Fibroblast of gingiva (primary cell): ENCODE data around the gene STPG2.

Experiments used
- DNase-seq: peaks from one replicate; pipeline ENCODE4 v3.0.0-alpha.2; 2011; ENCODE audit warnings: low read depth

Gene STPG2

DNA sequence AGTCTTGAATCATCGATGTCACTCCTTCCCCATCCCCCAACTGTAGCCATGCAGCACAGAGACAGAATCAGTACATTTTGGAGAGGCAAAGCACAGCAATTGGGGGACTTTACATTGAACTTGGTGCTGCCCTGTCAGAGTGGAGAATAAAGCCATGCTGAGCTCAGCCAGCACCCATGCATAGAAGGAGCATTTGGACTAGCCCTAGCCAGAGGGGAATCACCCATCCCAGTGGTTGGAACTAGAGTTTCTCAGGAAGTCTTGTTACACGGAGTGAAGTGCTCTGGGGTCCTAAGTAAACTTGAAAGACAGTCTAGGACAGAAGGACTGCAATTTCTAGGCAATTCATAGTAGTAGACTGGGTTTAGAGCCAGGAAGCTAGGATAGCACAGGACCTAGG is 49.6 kb downstream of the STPG2 start:
- DNase-seq, result no peak

DNA sequence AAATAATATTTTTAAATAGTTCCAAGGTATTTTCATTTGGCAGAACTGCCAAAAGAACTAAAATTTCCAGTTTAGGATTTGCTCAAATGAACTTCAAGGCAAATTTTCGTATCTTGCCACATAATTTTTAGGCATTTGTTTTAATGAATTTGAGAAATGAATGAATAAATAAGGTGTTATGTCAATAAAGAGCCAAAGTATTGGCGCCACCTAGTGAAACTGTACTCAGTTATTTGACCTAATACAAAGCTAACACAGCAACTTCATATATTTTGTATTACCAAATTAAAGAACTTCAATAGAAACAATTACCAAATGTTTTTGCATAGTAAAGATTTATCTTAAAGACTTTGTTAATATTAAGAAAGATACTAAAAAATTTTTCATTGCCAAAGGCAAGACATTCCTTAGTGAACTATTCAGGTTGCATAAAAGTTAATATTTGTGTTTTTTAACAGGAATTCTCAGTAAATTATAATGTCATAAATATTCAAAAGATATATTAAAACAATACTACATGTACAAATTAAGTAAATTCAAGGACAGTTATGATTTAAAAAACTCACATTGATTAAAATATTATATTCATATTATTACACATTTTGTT is 50.3 kb downstream of the STPG2 start:
- DNase-seq, result peak; percentile 1

DNA sequence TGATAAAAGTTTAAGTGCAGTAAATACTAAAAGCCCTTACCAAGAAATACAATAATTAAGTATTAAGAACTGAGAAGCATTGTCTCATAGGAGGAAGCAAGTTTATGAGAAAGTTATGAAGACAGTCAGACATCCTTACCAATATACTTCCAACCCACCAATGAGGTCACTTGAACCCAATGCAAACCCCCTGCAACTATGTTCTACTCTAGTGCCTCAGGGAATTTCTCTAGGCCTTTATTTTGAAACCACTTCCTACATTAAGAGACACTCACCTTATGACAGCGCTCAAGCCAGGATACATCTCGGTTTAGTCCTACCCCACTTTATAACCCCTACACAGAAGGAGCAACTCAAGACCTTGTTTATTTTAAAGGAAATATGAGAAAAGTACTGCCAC is 61.3 kb downstream of the STPG2 start:
- no peak for DNase-seq

DNA sequence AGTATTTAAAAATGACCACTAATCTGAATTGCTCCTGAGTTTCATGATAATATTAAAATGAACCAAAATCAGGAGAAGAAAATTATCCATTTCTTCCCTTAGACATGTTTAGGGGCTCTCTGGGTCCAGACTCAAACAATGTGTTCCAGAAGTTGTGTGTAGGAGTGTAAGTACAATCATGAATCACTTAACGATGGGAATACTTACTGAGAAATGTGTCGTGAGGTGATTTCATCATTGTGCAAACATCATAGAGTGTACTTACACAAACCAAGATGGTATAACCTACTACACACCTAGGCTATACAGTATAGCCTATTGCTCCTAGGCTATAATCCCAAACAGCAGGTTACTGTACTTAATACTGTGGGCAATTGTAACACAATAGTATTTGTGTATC is 74.8 kb downstream of the STPG2 start:
- DNase-seq, result no peak

DNA sequence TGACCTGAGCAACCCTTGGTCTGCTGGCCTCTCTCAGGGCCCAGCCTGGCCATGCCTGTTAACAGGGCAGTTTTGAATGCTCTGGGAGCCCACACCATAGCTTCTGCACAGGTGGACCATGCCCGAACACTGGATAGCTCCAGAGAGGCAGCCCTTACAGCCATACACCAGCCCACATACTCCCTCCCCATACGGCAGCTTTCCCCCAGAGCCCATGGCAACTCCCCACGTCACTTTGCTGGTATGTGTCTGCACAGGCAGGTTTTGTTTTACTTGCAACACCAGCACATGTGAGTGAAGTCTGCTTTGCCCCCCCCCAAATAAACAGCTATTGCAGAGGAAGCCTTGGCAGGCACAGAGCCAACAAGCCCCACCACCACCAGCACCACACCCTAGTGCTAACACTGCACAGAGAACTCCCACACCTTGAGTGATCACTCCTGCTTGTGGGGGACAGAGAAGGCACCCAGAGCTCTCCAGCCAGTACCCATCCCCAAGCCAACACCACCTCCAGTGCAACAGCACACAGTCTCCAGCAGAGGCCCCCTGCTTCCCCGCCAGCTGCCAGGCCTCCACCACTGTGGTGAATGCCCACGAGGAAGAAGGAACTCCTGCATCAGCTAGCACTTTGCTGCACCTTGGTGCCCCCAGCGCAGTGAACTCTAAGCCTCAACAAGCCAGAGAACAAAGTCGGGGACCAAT is 87.3 kb downstream of the STPG2 start:
- no peak for DNase-seq

DNA sequence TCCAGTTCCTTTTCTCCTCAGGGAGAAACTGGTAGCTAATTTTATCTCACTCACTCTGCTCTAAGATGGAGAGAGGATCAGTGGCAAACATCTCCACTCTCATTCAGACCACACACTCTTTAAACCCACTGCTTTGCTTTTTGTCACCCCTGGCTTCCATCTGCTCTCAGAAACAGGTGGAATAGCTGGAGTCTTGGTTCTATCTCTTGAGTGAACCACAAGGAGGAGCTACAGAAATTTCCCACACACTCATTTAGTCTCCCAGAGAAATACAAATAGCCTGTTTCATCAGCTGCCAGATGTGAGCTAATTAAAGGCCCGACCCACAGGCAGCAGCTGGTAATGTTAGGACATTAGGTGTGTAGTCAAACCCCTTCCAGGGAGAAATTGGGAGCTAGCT is 96.6 kb downstream of the STPG2 start:
- DNase-seq, result no peak

DNA sequence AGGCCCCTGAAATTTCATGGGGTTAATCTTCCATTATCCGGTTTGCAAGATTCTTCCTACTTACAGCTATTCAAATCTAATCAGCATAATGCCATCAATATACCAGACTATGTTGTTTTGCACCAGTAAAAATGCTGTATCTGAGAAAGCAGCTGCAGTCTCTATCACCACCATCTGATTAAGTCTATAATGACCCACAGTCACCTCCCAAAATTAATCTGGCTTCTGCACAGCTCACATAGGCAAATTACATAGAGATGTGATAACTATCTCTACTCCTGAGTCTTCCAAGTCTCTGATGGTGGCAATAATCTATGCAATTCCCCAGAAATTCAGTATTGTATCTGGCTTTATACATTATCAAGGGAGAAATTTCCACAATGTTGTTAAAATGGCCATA is 113.2 kb downstream of the STPG2 start:
- no peak for DNase-seq

DNA sequence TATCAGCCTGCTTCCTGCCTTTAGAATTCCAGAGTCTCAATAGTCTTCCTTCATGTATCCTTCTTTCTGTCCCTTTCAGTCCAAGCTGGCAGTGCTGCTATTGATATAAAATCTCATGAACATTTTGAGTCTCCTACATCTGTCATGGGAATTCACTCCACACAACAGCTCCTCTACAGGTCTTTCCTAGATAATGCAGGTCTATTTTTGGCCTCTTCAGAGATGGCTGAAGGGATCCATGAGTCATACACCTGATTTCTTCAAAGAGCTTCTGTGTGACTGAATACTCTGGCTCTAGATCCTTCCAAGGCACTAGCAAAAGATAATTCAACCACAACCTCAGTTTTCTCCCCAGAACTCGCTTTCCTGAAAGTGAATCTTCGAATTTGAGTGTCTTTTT is 115.4 kb downstream of the STPG2 start:
- no peak for DNase-seq

DNA sequence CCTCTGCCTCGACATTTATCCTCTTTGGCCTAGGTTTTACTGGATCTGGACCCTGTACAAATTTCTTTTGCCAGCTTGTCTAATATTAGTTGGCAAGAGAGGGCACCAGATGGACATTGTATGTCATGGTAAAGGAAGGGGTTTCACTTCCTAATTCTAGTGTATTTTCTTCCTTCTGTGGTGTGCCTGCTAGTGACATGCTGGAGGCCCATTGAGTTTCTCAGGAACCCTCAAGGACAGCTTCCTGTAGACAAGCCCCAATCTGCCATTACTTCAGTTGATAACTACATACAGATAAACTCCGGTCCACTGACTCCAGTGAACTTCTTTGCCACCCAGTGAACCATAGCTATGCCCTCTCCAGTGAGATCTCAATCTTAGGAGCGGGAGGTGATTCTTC is 116.9 kb downstream of the STPG2 start:
- no peak for DNase-seq

DNA sequence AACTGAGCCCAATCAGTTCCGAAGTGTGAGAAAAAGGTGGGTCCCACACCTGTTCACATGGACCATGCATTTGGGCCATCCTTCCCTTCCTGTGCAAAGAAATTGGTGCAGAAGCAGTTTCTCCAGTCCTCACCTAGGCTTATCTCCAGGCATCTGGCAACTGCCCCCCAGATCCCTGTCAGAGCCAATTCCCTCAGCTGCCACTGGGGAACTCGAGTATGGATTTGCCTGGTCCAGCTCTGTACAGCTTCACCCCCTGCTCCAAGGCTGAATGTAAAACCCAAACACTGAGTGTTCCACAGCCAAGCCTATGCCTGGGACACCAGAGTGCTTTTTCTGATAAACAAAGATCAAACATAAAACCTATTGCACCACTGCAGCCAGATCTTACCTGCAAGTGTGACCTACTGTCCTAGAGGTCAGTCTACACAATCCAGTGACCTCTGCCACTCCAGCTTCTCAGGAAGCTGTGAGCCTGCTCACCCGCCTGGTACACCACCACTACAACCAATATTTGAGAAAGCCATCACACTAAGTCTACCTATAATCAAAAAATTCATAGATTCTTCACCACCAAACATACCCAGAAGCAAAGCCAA is 136.4 kb downstream of the STPG2 start:
- no peak for DNase-seq

DNA sequence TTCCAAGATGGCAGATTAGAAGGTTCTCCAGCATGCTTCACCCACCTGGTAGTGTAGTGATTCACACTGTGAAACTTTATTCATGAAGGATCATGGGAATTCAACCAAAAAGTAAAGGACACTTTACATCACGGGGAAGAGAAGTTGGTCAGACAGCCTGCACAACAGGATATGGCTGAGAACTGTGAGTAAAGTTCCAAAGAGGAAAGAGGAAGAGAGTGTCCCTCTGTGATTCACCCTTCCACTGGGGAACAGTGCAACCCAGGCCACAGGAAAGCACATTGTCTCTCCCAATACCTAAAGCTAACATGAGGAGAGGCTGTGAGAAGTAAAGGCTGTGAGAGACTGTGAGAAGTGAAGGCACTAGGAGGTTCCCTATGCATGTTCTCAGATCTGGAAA is 137.2 kb downstream of the STPG2 start:
- no peak for DNase-seq

DNA sequence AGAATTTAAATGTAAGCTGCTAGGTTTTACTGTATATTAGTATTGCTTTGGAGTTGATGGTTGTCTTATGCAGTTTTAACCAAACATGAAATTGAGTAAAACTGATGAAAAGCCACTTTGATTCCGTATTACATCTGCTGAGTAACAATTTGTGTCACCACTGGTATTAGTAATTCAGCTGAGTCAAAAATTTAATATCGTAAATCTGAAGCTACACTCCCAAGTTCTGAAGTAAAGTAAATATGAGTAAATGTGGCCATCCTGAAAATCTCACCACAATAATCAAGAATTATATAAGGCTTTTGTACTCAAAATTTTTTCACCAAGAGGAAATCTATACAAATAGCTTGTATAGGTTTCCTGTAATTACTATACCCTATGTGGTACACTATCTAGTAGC is 142.3 kb downstream of the STPG2 start:
- DNase-seq, result no peak

DNA sequence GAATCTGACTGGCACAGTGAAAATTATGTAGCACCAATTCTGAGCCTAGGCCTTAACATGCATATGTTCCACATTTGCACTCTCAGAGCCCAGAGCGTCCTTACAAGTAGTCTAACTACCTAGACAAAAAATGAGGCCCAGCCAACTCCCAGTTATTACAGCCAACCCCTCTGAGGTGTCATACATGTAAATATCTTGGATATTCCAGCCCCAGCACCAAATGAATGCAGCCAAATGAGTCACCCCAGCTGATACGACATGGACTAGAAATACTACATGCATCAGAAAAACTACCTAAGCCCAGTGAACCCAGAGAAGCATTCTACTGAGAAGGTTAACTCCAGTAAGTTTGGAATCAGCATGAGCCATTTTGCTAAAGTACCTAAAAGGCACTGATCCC is 145.1 kb downstream of the STPG2 start:
- no peak for DNase-seq

DNA sequence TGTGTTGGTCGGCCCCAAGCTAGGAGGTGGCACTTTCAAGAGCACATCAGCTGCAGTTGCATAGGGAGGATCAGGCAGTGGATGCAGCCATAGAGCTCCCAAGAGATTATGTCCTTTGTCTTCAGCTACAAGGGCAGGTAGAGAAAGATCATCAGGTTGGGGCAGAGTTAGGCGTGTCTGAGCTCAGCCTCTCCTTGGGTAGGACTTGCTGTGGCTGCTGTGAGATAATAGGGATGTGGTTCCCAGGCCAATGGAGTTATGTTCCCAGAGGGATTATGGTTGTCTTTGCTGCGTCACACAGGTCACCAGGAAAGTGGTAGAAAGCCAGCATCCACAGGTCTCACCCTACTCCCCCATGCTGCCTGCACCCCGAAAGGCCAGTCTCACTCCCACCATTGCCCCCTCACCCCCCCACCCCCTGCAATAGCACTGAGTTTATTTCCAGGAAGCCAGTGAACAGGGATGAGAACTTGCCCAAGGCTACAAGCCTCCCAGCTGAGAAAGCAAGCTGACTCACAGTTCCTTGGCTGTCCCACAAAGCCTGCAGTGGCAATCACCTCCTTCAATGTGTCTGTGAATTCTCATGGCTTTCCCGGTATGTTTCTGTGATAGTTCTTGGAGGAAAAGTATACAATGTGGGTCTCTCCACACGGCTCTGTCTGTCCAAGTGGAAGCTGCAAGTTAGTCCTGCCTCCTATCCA is 148.4 kb downstream of the STPG2 start:
- DNase-seq, result no peak

DNA sequence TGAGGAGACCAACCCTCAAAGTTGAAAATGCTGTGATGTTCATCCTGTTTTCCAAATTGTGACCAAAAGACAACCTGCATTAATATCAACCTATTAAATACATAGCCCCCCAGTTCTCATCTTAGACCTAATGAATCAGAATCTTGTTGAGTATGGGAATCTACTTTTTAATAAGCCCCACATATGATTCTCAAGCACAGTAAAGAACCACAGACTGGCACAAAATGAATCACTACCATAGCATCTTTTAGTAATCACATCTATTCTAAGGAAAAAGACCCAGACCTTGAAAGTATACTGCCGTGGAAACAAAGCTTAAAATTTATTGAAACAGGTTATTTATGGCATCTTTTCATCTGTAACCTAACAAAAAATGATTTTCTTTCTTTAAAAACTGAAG is 152.9 kb downstream of the STPG2 start:
- no peak for DNase-seq

DNA sequence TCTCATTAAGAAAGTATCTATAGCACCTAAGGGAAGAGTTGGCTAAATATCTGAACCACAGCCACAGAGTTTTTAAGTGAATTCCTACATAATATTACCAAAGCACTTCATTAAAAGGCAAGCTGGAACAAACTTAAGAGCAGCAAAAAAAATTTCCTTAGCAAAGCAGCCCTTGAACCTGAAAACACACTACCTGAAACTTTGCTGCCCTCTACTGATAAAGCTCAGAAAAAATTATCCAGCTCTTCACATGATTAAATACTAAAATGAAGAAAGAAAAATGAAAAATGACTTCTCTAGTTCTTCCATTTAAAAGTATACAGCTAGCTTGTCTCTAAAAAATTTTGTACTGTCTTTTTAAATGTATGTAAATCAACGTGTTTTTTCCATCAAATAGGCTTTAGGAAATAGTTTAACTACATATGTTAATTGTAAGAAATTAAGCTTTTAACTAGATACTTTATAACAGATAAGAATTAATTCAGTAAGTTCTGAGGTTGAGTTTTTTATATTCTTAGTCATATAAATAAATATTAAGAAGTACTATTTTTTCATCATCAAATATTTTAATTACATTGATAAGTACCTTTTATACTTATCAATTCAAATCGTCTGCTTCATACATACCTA is 156.1 kb downstream of the STPG2 start:
- DNase-seq, result no peak

DNA sequence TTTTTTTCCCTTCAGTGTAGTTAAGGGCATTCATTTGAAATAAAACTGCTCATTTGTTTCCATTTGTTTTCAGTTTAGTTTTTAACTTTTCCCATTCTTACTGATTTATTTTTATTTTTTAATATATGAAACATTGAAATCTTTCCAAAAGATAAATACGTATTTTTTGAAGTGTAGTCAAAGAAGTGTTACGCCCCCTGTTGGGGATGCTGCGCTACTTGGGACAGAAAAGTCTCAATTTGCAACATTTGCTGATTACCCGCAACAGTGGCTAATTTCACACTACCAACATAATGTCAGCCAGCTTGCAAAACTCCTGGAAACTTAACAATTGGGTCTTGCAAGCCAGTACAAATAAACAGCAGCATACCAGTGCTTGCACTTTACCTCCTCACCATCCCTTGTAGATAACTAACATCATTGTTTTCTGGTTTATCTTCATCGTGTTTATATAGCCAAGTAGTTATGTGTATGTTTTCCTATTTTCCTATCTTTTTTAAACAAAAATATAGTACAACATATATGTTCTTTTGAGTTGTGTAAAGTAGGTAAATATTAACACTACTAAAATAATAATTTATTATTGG is 158.6 kb downstream of the STPG2 start:
- DNase-seq, result no peak

DNA sequence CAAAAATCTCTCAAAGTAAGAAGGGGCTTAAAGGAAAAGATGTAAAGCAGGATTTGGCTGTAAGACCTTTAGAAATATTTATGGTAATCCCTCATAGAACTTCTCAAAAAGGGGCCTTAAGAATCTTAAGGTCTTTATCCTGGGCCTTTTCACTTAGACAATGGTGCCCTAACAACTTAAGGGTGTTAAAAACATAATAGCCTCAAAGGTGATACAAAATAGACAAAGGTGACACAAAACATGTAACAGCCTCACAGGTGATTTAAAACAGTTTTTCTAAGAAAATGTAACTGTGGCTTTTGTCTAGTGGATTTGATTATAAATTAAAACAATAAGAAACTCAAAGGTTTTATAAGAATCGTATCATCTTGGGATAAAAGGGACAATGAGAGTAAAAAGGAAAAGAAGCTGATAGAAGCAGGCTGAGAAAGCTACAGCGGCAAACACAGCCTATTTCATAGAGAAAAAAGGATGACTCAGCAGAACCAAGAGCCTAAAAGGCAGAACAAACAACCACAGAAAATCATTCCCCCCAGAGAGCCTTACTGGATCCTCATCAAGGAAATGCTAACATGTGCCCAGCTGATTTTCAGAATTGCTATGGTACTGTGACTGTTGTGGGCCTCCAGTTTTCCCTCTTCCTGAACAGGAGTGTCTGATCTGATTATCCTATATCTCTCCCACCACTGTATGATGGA is 164.3 kb downstream of the STPG2 start:
- DNase-seq, result no peak

DNA sequence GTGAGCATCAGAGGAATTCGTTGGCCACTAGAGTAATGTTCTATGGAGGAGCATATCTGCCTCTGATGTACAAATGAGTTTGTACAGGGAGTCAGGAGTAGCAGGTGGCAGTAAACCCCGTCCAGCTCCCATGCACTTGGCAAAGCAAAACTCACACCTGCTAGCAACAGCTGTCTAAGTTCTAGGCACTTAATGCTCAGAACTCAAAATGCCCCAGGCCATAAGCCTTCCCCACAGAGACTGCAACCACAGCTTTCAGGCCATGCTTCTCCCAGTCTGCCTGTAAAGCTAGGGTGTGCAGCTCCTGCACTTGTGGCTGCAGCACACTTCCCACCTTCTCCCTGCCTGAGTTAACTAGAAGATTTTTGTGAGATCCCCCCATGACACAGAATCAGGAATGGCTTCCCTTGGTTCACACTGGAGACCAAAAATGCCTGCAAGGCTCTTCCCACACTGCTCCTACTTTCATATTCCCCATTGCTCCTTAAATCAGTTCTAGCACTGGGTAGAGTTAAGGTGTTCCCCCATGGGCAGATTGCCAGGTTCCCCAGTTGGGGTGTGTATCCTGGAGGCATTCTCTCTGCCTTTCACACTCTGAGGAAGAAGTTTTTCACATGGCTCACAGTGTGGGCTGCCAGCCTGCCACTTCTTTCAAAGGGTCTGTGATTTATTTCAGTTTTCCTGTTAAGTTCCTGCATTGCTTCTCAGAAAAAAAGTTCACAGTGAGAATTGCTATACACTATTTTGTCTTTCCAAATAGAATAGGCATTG is 189.9 kb downstream of the STPG2 start:
- DNase-seq, result no peak

DNA sequence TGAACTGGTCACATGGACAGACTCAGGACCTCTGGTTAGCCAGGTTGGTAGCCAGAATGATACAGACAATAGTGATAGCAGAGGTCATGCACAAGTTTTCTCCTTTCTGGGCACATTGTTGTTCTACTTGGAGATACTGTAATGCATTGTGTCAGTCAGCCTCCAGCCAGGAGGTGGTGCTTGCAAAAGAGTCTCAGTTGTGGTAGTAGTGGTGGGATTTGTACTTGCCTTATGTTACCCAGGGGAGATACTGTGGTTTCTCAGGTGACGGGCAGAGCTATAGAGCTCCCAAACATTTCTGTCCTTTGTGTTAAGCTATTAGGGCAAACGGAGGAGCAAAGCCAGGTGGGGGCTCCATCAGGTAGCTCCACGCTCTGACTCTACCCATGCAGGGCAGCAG is 190.5 kb downstream of the STPG2 start:
- DNase-seq, result no peak

DNA sequence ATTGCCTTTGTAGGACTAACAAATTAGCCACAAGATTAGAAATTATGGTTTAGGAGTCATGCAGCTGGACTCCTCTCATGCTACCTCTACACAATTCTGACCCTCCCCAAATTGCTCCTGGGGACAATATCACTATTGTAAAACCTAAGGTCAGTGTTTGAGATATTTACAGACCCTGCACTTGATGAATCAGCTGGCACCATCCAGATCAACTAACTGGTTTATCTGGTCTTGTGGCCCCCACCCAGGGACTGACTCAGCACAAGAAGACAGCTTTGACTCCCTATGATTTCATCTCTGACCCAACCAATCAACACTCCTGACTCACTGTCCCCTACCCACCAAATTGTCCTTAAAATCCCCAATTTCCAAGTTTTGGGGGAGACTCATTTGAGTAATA is 192.4 kb downstream of the STPG2 start:
- no peak for DNase-seq
